HG03354 (cell line): ENCODE measurements around the gene TNIP1.

ENCODE experiments used
- ATAC-seq: cut with Tn5 transposase; IDR thresholded peaks from one replicate; pipeline ENCODE4 v1.9.1; 2021; ENCODE audit warnings: mild to moderate bottlenecking; ENCODE audit not compliant: unreplicated experiment, poor library complexity, severe bottlenecking

Gene TNIP1, protein sequence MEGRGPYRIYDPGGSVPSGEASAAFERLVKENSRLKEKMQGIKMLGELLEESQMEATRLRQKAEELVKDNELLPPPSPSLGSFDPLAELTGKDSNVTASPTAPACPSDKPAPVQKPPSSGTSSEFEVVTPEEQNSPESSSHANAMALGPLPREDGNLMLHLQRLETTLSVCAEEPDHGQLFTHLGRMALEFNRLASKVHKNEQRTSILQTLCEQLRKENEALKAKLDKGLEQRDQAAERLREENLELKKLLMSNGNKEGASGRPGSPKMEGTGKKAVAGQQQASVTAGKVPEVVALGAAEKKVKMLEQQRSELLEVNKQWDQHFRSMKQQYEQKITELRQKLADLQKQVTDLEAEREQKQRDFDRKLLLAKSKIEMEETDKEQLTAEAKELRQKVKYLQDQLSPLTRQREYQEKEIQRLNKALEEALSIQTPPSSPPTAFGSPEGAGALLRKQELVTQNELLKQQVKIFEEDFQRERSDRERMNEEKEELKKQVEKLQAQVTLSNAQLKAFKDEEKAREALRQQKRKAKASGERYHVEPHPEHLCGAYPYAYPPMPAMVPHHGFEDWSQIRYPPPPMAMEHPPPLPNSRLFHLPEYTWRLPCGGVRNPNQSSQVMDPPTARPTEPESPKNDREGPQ

DNA sequence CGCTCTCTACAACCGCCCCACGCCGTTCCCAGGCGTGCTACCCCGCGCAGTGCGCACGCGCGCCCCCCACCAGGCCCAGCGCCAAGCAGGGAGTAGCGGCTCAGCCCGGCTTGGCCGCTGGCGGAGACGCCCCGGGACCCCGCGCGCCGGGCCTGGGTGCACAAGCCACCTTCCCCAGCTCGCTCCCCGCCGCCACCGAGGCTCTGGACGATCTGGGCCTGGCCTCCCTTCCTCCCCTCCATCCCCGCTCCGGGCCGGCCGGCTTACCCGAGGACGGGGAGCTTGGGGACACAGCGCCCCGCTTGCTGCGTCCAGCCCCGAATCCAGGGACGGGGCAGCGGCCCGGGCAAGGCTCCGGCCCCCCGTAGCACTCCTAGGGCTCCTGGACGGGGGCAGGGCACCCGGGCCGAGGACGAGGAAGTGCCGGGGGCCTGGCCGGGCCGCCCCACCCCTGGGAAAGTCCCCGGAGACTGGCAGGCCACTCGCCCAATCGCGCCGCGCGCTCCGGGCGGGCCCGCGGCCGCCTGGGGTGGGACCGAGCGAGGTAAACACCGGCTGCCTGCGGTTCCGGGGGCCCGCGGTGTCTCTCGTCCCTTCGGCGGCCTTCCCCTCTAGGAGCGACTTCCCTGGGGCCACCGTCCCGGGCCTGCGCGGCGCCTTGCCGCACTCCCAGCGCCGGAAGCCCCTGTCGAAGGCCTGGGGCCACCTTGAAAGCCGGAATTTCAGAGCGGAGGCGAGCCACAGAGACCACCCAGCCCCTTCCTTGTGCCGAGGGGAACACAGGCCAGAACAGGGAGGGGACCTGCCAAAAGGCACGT lies at the start of gene TNIP1:
Gene TNIP1 (minus strand): TSS at position 422 of the 818 bp plus-strand sequence. CDS start 15,939 bp downstream, outside the sequence.
- ATAC-seq: peak; percentile 81

DNA sequence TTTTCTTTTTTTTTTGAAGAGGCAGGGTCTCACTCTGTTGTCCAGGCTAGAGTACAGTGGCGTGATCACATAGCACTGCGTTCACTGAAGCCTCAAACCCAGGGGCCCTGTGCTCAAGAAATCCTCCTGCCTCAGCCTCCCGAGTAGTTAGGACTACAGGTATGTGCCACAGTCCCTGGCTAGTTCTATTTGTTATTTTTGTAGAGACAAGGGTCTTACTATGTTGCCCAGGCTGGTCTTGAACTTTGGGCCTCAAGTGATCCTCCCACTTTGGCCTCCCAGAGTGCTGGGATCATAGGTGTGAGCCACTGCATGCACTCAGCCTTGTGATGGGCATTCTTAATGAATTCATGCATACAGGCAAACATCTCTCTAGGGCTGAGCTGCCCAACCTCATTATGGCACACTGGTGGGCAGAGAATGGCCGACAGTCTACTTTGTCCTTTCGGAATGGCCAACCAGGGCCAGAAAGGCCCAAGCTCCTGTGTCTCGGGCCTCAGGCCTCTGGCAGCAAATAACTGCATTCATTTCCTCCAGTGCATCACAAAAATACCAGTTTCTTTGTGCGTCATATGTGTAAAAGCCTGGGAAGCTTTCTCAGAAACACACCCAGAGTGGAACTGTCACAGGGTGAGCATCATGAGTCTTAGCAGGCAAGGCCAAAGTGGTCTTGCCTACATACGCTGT lies 49.5 kb upstream of the TNIP1 start:
- ATAC-seq: no peak

DNA sequence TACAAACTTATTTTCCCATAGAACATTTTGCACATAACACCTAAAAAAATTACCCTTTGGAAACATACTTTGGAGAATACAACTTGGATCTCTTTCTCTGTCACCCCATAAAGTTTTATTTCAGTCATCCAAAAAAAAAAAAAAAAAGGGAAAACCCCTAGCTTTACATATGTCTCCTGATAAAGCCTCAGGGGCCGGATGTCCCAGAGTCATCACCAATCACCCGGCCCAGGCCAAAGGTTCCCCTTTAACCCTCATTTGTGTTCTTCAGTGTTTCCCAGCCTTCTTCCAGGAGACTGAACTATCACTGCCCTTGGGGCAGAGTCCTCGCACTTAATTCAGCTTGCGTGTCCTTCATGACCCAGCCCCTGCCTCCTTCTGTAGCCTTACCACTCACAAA lies 48.0 kb upstream of the TNIP1 start:
- no peak for ATAC-seq

DNA sequence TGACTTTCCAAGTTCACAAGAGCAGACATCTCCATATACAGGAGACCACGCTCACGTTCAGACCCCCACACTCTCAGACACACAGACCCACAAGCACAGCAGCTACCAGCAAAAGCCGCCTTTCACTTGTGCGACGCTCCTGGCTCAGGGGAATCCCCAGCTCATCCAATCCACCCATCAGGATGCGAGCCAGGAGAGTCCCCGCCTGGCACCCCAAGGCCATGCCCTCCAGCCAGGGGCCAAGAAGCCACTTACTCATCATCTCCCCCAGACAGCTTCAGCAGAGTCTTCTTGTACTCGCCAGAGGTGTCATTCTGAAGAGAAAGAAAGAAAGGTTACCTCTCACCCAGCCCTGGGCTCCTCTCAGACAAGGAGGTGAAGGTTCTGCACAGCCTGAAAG lies 47.1 kb upstream of the TNIP1 start:
- no peak for ATAC-seq

DNA sequence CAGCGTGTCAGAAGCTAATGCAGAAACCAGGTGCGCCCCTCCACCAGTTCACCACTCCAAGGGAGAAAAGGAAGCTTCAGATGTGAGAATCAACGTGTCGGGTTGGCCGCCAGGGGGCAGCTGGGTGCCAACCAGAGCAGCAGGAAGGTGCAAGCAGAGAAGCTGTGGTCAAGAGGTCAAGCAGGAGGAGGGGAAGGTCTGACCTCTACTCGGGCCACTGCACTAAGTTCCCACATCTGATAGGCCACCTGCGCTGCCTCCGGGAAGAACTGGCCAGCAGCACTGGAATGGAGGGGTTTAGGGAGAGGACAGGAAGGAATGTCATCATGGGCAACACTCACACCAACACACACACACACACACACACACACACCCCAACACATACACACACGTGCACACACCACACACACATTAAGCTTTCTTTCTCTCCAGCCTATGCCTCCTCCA lies 45.4 kb upstream of the TNIP1 start:
- ATAC-seq: peak; percentile 39

DNA sequence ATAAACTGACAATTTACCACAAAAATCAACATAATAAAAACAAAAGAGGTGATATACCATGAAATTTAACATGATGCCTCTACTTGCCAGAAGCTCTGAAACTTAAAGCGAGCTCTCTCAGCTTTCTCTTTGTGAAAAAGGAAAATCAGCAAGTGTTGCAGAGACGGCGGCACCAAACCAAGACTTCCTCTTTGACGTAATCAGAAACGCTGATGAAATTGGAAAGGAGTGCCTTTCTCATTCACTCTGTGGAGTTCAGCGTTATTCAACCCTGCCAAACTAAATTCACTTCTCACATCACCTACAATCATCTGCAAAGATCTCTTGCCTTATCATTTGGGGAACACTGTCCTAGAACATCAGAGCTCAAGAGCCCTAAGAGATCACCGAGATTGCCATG lies 44.6 kb upstream of the TNIP1 start:
- ATAC-seq: no peak

DNA sequence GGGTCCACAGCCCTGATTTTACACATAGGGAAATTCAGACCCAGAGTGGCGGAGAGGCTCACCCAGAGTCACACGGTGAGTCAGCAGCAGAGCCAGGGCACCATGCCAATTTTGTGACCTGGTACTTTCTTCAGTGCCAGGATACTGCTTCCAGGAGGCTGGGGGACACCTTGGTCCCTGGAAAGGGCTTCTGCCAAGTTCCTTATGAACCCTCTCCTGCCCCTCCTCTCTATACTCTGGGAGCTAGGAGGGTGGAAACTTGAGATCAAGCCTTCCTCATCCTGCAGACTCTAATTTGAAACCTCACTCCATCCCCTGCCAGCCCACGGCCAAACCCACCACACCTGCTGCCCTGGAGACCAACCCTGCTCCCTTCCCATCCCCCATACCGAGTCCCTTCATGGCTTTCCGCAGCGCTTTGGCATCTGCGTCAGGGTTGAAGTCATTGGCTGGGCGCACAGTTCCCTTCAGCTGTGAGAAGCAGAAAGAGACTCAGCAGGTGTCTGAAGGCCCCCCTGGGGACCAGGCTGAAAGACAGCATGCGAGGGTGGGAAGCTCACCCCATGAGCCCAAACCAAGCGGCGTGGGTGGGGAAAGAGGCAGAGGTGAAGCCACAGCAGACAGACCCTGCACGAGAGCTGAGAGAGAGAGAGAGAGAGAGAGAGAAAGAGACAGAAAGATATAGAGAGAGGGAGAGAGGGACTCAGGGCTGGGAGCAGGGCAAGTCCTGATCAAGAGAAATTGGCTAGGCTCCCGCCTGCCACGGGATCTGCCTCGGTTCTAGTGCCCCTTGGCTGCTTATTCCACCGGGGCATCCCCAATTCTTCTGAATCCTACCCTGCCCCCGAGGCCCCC lies 43.3 kb upstream of the TNIP1 start:
- peak; percentile 90 for ATAC-seq

DNA sequence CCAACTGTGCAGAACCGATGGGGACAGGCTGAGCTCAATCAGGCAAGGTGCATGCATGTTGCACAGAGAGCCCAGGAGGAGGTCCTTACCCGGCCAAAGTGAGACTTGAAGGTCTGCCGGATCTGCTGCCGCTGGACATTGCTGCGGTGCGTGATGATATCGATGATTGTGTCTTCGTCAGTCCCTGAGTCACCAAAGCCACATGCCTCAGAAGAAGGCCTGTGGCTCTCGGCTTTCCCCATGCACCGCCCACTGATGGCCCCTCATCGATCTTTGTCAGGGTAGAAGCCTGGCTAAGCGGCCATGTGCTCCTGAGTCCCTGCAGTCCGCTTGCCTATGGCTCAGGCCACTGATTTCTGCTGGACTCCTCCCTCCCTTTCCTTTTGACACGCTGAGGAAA lies 42.0 kb upstream of the TNIP1 start:
- no peak for ATAC-seq

DNA sequence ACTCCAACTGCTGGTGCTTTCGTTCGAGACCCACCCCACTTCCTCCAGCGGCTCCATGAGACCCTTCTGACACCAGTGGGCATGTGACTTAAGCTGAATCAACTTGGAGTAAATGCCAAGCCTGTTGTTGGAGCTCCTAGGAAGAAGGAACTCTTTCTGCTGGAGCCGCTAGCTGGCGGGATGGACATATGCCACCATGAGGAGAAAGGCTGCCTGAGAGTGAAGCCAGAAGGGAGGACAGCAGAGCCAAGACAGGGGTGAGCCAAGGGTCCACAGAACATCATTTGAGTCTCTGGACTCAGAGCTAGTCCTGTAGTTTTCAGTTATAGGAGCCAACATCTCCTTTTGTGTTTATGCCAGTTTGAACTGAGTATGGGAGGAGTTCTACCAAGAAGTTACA lies 40.8 kb upstream of the TNIP1 start:
- no peak for ATAC-seq

DNA sequence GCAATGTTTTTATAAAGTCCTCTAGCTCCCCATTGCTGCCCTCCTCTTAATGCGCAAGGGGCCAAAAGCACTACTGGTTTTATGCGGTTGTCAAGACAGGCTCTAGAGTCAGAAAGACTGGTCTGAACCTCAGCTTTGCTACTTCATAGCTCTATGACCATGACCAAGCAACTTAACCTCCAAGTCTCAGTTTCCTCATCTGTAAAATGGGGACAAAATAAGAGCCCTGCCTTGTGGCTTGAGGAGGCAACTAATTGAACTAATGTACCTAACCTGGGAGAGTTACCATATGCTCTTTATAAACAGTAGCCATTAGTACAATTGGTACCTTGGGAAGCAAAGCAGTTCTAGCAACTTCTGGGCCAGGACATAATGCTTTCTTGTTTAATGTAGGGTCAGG lies 40.3 kb upstream of the TNIP1 start:
- ATAC-seq: no peak

DNA sequence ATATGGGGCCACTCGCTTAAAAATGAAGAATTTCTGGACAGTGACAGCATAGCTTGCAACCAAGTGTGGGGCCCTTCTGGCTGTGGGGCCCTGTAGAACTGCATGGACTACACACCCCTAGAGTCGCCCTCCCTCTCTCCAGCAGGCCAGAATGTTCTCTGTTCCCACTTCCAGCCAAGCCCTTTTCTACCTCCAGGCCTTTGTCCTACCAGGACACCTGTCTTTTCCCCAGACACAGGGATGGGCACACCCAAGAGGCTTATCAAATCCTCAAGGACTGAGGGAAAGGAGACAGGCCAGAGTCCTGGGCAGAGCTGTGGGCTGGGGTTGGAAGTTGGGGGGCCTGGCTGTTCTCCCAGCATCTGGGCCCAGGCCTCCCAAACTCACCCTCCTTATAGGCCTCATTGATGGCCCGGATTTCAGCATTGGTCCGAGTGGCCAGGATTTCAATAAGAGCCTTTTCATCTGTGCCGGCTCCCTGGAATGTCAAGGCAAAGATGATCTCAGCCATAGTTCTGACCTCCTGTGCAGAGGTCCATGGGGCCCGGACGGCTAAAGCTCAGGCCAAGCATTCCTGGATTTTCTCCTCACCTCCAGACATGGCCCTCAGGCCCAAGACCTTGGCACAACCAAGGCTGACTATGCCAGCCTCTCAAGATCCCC lies 38.2 kb upstream of the TNIP1 start:
- no peak for ATAC-seq

DNA sequence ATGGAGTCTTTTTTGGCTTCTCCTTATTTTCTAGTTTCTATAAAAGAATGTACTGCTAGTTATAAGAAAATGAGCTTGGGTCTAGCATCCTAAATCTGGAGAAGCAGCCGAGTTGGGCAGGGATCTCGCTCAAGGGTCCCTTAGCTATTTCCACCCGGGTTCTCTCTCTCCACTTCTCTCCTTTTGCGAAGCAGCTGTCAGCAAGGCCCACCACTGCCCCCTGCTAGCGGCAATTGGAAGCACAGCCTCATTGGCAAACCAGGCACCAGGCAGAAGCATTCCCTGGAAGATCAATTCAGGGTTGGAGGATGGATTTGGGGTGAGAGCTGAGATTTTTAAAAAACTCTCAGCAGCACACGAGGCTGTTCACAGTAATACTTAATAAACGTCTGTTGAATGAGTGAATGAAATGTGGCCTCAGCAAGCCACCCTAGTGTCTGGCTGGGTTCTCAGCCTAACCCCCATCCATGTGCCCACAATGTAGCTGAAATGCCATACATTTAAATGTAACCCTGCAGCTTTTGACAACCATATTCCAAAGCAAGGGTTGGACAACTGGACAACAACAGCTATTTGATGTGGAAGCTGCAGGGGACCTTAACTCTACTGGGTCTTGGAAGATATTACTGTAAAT lies 34.6 kb upstream of the TNIP1 start:
- ATAC-seq: peak; percentile 66

DNA sequence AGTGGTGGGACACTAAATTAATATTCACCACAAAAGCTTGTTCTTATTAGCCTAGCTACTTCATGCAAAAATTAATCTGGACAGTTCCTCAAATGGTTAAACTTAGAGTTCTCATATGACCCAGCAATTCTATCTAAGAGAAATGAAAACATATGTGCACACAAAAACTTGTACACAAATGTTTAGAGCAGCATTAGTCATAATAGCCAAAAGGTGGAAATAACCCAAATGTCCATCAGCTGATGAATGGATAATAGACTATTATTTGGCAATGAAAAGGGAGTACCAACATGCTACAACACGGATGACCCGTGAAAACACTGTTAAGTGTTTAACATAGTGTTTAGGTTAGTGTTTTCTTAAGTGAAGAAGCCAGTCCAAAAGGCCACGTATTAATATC lies 32.8 kb upstream of the TNIP1 start:
- ATAC-seq: no peak

DNA sequence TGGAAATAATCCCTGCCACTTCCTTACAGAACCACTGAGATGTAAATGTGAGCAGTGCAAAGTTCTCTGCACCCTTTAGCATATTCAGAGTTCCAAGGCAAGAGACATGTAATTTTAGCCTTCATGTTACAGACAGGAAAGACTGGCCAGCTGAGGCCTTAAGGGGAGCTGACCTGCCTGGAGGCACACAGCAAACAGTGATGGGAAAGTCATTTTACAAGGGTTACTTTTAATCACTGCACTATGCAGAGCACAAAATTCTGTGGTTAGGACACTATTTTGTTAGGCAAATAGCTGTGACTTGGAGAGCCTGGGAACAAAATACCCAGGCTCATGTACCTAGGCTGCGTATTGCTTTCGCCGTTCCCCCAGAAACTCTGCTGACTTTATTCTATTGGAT lies 30.2 kb upstream of the TNIP1 start:
- ATAC-seq: no peak

DNA sequence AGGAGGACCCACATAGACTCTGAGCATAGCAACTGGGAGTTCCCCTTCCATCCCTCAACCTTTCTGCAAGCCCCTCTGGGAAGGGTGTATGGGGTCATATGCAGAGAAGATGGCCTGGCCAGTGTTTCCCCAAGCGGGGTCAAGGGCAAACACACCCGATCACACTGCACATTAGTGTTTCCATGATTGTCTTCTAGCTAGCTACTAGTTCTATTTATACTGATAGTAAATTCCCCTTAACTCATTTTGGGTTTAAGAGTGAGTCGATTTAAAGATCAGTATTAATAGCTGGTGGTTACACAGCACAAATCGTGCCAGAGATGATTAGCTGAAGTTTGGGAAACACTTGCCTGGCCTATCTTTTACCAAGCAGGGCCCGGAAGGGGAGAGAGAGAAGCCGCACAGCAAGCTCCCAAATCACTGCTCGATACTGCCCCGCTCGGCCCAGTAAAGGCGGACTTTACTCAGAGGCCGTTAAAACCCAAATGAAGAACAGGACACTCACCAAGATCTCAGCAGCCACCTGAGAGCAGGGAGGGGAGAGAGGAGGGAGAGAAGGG lies 29.4 kb upstream of the TNIP1 start:
- no peak for ATAC-seq

DNA sequence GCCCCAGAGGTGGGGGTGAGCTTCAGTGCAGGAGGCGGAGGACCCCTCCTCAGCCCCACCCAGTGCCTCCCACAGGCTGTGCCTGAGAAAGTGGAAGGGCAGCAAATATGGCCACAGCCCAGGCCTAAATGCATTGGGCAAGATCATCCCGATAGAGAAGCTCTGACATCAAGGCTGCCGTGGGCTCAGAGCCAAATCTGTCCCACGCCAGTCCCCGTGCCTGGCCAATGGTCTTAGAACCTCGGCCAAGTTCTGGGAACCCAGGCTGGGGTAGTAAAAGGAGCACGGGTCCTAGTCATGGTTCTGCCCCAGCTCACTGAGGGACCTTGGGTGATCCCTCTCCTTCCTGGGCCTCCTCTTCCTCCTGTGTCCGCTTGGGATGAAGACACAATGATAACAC lies 27.7 kb upstream of the TNIP1 start:
- no peak for ATAC-seq

DNA sequence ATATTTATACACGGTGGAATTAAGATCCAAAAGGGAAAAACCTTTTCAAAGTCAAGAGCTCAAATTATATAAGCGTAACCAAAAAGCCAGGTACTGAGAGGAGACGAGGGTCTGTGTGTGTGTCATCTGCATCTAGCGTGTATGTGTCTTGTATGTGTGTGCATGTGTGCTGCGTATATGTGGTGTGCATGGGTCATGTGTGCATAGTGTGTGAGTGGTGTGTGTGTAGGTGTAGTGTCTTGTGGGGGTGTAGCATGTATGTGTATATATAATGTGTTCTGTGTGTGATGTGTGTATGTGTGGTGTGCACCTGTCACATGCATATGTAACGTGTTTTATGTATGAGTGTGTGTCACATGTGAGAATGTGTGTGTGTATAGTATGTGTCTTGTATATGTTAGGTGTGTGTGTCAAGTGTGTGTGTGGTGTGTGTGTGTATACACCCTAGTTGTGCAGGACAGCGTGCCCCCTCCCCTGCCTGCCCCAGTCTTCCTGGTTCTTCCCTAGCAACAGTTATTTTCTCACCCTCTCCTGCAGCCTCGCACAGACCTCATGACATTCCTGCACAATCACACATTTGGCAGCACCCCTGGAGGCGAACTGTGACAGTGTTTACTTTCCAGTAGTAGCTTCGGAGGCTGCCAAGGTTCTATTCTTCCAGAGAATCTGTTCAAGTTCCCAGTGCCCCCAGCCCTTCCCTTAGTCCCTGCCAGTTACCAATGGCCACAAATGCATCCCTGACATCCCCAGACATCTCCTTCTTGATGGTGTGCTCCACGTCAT lies 27.1 kb upstream of the TNIP1 start:
- no peak for ATAC-seq
